K562 (cell line): ENCODE data around the gene MSANTD1. TPM values are rescaled to one million over a fixed set of nuclear protein-coding genes. Genes with fewer than 3 reads are reported as not detected.

Experiments used
- ATAC-seq: fragments of 200-7000 bp; cut with Tn5 transposase; 3 replicates; pipeline ENCODE4 v1.9.1; 2020; ENCODE audit warnings: moderate library complexity
- BruUV-seq: library from RNA; stranded (reverse); fragments of 400-500 nt; replicated peaks from 2 replicates; lab custom pipeline; 2021; lab: Mats Ljungman, UMichigan
- CTCF ChIA-PET: fragments of 300-600 bp; formaldehyde crosslinking; extraction: SDS; loops from one replicate; lab custom pipeline; 2021; ENCODE audit warnings: low intra/inter-chr PET ratio; lab: Yijun Ruan, JAX
- POLR2A ChIA-PET: fragments of 300-600, 350-650 bp; sonication (Branson Sonifier 250); formaldehyde crosslinking; extraction: SDS; loops from one replicate; lab custom pipeline; 2021; ENCODE audit warnings: antibody characterized with exemption, inconsistent platforms; lab: Yijun Ruan, JAX
- DNase-seq, 4 experiments: peaks; one replicate each; pipeline versions ENCODE4 v3.0.0 to v3.0.0-alpha.2; 2011 to 2018; ENCODE audit warnings: low spot score in 3 of 4, mixed read lengths in 3 of 4; ENCODE audit errors: extremely low read depth in 1 of 4
- FAIRE-seq: peaks from 2 replicates; lab custom pipeline; 2011; peaks lifted over from hg19 to GRCh38; lab: Jason Lieb, UNC
- H2AFZ ChIP-seq: 2 replicates; pipeline ENCODE4 v1.6.0; 2011; ENCODE audit warnings: low read depth, low read length, control low read depth, inconsistent platforms
- H3K27ac ChIP-seq: fragments of 200-600 bp; 3 replicates; pipeline ENCODE4 v1.8.0; 2011; ENCODE audit warnings: low read depth, mild to moderate bottlenecking, control low read depth, inconsistent platforms, low read length, moderate library complexity, mixed read lengths; ENCODE audit errors: extremely low read depth
- H3K27me3 ChIP-seq, 2 experiments: fragments of 300-600 bp in 1 of 2; 2 replicates in 1 of 2; 3 replicates in 1 of 2; pipeline versions ENCODE4 v1.6.0 to v1.8.0; 2011; ENCODE audit warnings: inconsistent platforms in 2 of 2, low read length in 2 of 2, mild to moderate bottlenecking in 1 of 2, mixed read lengths in 1 of 2, moderate library complexity in 1 of 2; ENCODE audit not compliant: control insufficient read depth in 2 of 2, insufficient read depth in 2 of 2
- H3K36me3 ChIP-seq: fragments of 300-600 bp; 3 replicates; pipeline ENCODE4 v1.8.0; 2011; ENCODE audit warnings: mild to moderate bottlenecking, low read length, inconsistent platforms; ENCODE audit not compliant: control insufficient read depth, insufficient read depth
- H3K4me1 ChIP-seq, 2 experiments: fragments of 200-600 bp in 1 of 2; replicated peaks in 1 of 2; 2 replicates in 1 of 2; 3 replicates in 1 of 2; pipeline versions ENCODE4 v1.5.1 to v1.8.0; 2011; ENCODE audit warnings: inconsistent platforms in 2 of 2, low read length in 2 of 2, mild to moderate bottlenecking in 1 of 2, mixed read lengths in 1 of 2, moderate library complexity in 1 of 2; ENCODE audit not compliant: control insufficient read depth in 2 of 2, insufficient read depth in 2 of 2
- H3K4me2 ChIP-seq: 2 replicates; pipeline ENCODE4 v1.6.1; 2011; ENCODE audit warnings: low read length, control low read depth, inconsistent platforms, mixed read lengths; ENCODE audit not compliant: insufficient read depth
- H3K4me3 ChIP-seq: fragments of 200-600 bp; sonication (generic), shearing (Covaris generic); 2 replicates; pipeline ENCODE4 v1.5.1; 2016; ENCODE audit warnings: control low read depth, inconsistent platforms
- H3K79me2 ChIP-seq: fragments of 200-600 bp; 3 replicates; pipeline ENCODE4 v1.8.0; 2011; ENCODE audit warnings: low read length, inconsistent platforms; ENCODE audit not compliant: control insufficient read depth, insufficient read depth
- H3K9ac ChIP-seq, 2 experiments: 2 replicates each; pipeline versions ENCODE4 v1.6.0 to v1.6.1; 2011; ENCODE audit warnings: low read depth in 2 of 2, low read length in 2 of 2, control low read depth in 1 of 2, inconsistent platforms in 1 of 2, mild to moderate bottlenecking in 1 of 2, mixed read lengths in 1 of 2; ENCODE audit not compliant: insufficient read depth in 1 of 2
- H3K9me1 ChIP-seq: one replicate; pipeline ENCODE4 v1.6.0; 2011; ENCODE audit warnings: inconsistent platforms, mild to moderate bottlenecking, low read length, moderate library complexity; ENCODE audit not compliant: control insufficient read depth, insufficient read depth
- H3K9me3 ChIP-seq: replicated peaks from 2 replicates; pipeline ENCODE4 v1.5.1; 2011; ENCODE audit warnings: low read depth, low read length, inconsistent platforms; ENCODE audit not compliant: control insufficient read depth, insufficient read depth
- H4K20me1 ChIP-seq: replicated peaks from 2 replicates; pipeline ENCODE4 v1.6.1; 2011; ENCODE audit warnings: low read length, inconsistent platforms, mixed read lengths; ENCODE audit not compliant: control insufficient read depth, insufficient read depth
- HEY1 ChIP-seq: fragments of 250-450 bp; sonication (Bioruptor Pico); IDR thresholded peaks from 2 replicates; pipeline ENCODE4 v1.5.0; 2020; ENCODE audit warnings: mild to moderate bottlenecking, moderate library complexity, borderline replicate concordance
- OTX1 ChIP-seq: fragments of 450-650 bp; formaldehyde crosslinking; IDR thresholded peaks from 2 replicates; pipeline ENCODE4 v1.4.0; 2022; ENCODE audit warnings: mild to moderate bottlenecking
- RNF2 ChIP-seq: sonication (generic); IDR thresholded peaks from 2 replicates; pipeline ENCODE4 v1.6.1; 2016
- STAG1 ChIP-seq: sonication (generic); formaldehyde crosslinking; IDR thresholded peaks from 2 replicates; pipeline ENCODE4 v1.5.0; 2020; ENCODE audit warnings: missing genetic modification reagents, borderline replicate concordance
- ZNF212 ChIP-seq: fragments of 450-650 bp; formaldehyde crosslinking; IDR thresholded peaks from 2 replicates; pipeline ENCODE4 v1.4.0; 2020; ENCODE audit warnings: mild to moderate bottlenecking
- WGBS: fragments of 100-300 bp; shearing (Covaris generic); methylation state at CpG from one replicate; pipeline ENCODE4 v1.1.6; 2016; ENCODE audit warnings: low coverage, mixed read lengths; ENCODE audit not compliant: insufficient coverage; ENCODE audit errors: missing lambda C conversion rate; 5-methylcytosine and 5-hydroxymethylcytosine counted together
- in situ Hi-C: fragments of 300-500 bp; cut with MboI; formaldehyde crosslinking; loops from 4 replicates; pipeline ENCODE4 v1.15.0; 2018; ENCODE audit warnings: inconsistent platforms, mixed read lengths
- intact Hi-C: fragments of 100-400 bp; cut with micrococcal nuclease; formaldehyde crosslinking; loops from 2 replicates; pipeline ENCODE4 v1.14.2; 2022
- polyA plus RNA-seq, 8 experiments: library from polyadenylated mRNA; depleted of rRNA in 4 of 8; stranded (reverse) in 5 of 8; unstranded in 3 of 8; fragments of >200 nt; fragmentation: Nextera tagmentation in 2 of 8; fragmentation: Illumina TruSeq in 1 of 8; extraction: Ambion mirVana in 2 of 8; extraction: Trizol in 1 of 8; gene quantifications; 2 replicates each; pipeline versions ENCODE4 v1.2.1 to v1.2.3, GENCODE V29; 2011 to 2014; ENCODE audit warnings: inconsistent platforms in 1 of 8, missing spikeins in 1 of 8
- total RNA-seq, 7 experiments: library from RNA; depleted of rRNA in 6 of 7; stranded (reverse); fragments of >200 nt in 6 of 7; fragmentation: Illumina TruSeq in 2 of 7; extraction: Trizol in 2 of 7; gene quantifications; 2 replicates each; pipeline versions ENCODE4 v1.2.1 to v1.2.3, GENCODE V29; 2011 to 2021; ENCODE audit warnings: low replicate concordance in 1 of 7
- TF ChIP-seq, protein P1 (sequence below): fragments of 200-600 bp; sonication (generic); IDR thresholded peaks from one replicate; pipeline ENCODE4 v1.6.1; 2012; ENCODE audit warnings: mild to moderate bottlenecking, low read depth, low read length, inconsistent platforms
- TF ChIP-seq, protein P2 (sequence below): sonication (generic); formaldehyde crosslinking; IDR thresholded peaks from 2 replicates; pipeline ENCODE4 v1.9.0; 2022; ENCODE audit warnings: mild to moderate bottlenecking, missing genetic modification reagents

The MSANTD1 gene
- total and polyA plus RNA-seq, 9 of the 15 experiments (the other 6 are each of a cell fraction or from before 2014, with no cell fraction given): 0.04 to 0.09 (median 0.07) TPM; not detected in 6

DNA sequence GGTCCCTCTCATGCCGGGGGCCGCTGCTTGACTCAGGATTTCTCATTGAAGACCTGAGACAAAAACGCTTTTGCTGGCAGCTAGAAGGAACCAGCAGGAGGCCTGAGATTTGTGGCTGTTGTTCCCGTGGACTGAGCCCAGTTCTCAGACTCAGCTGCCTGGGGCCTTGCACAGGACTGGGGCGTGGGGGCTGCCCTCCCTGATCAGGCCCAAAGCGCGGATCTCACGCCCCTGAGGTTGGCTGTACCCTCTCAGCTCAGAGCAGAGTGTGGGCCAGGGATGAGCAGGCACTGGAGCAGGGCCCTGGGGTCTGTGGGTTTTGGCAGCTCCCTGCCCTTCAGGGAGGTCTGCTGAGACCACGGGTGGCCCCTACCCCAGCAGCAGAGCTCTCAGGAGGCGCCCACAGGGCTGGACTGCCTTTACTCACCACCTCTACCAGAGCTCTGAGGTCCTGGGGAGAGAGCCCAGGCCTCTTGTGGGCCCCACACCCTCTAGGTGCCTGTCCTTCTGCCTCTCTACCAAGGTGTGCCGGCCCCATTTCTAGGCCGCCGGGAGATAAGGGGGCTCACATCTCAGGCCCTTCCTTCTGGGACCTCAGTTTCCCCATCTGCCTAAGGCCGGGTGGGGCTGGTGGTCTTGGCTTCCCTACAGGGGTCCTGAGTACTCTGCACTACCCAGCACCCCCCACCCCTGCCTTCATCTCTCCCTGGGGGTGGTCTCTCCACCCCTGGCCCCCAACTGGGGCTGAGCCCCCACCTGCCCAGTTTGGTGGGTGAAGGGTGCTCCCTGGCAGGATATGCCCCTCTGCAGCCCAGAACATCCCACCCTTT is 5.6 kb downstream of the MSANTD1 start:
- ChIA-PET CTCF (no interaction called here), POLR2A (interaction anchor here (0.6 kb wide), 1 partner anchor 114 kb away, joined by 3 read pairs; no protein-coding TSS in a partner anchor)
- BruUV-seq: no TSS peak
- TF ChIP-seq RNF2: no peak
- TF ChIP-seq HEY1 (CRISPR knock-in tag): no peak
- TF ChIP-seq, protein P1, sequence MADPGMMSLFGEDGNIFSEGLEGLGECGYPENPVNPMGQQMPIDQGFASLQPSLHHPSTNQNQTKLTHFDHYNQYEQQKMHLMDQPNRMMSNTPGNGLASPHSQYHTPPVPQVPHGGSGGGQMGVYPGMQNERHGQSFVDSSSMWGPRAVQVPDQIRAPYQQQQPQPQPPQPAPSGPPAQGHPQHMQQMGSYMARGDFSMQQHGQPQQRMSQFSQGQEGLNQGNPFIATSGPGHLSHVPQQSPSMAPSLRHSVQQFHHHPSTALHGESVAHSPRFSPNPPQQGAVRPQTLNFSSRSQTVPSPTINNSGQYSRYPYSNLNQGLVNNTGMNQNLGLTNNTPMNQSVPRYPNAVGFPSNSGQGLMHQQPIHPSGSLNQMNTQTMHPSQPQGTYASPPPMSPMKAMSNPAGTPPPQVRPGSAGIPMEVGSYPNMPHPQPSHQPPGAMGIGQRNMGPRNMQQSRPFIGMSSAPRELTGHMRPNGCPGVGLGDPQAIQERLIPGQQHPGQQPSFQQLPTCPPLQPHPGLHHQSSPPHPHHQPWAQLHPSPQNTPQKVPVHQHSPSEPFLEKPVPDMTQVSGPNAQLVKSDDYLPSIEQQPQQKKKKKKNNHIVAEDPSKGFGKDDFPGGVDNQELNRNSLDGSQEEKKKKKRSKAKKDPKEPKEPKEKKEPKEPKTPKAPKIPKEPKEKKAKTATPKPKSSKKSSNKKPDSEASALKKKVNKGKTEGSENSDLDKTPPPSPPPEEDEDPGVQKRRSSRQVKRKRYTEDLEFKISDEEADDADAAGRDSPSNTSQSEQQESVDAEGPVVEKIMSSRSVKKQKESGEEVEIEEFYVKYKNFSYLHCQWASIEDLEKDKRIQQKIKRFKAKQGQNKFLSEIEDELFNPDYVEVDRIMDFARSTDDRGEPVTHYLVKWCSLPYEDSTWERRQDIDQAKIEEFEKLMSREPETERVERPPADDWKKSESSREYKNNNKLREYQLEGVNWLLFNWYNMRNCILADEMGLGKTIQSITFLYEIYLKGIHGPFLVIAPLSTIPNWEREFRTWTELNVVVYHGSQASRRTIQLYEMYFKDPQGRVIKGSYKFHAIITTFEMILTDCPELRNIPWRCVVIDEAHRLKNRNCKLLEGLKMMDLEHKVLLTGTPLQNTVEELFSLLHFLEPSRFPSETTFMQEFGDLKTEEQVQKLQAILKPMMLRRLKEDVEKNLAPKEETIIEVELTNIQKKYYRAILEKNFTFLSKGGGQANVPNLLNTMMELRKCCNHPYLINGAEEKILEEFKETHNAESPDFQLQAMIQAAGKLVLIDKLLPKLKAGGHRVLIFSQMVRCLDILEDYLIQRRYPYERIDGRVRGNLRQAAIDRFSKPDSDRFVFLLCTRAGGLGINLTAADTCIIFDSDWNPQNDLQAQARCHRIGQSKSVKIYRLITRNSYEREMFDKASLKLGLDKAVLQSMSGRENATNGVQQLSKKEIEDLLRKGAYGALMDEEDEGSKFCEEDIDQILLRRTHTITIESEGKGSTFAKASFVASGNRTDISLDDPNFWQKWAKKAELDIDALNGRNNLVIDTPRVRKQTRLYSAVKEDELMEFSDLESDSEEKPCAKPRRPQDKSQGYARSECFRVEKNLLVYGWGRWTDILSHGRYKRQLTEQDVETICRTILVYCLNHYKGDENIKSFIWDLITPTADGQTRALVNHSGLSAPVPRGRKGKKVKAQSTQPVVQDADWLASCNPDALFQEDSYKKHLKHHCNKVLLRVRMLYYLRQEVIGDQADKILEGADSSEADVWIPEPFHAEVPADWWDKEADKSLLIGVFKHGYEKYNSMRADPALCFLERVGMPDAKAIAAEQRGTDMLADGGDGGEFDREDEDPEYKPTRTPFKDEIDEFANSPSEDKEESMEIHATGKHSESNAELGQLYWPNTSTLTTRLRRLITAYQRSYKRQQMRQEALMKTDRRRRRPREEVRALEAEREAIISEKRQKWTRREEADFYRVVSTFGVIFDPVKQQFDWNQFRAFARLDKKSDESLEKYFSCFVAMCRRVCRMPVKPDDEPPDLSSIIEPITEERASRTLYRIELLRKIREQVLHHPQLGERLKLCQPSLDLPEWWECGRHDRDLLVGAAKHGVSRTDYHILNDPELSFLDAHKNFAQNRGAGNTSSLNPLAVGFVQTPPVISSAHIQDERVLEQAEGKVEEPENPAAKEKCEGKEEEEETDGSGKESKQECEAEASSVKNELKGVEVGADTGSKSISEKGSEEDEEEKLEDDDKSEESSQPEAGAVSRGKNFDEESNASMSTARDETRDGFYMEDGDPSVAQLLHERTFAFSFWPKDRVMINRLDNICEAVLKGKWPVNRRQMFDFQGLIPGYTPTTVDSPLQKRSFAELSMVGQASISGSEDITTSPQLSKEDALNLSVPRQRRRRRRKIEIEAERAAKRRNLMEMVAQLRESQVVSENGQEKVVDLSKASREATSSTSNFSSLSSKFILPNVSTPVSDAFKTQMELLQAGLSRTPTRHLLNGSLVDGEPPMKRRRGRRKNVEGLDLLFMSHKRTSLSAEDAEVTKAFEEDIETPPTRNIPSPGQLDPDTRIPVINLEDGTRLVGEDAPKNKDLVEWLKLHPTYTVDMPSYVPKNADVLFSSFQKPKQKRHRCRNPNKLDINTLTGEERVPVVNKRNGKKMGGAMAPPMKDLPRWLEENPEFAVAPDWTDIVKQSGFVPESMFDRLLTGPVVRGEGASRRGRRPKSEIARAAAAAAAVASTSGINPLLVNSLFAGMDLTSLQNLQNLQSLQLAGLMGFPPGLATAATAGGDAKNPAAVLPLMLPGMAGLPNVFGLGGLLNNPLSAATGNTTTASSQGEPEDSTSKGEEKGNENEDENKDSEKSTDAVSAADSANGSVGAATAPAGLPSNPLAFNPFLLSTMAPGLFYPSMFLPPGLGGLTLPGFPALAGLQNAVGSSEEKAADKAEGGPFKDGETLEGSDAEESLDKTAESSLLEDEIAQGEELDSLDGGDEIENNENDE: no peak
- no peak for TF ChIP-seq ZNF212
- TF ChIP-seq STAG1: no peak
- TF ChIP-seq, protein P2, sequence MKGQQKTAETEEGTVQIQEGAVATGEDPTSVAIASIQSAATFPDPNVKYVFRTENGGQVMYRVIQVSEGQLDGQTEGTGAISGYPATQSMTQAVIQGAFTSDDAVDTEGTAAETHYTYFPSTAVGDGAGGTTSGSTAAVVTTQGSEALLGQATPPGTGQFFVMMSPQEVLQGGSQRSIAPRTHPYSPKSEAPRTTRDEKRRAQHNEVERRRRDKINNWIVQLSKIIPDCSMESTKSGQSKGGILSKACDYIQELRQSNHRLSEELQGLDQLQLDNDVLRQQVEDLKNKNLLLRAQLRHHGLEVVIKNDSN (CRISPR knock-in tag): no peak
- no peak for TF ChIP-seq OTX1 (CRISPR knock-in tag)

More for the DNA sequence above, 5.6 kb downstream of the MSANTD1 start:
- H2AFZ ChIP-seq: no peak overlapping the region
- peak; percentile 12 for ATAC-seq
- intact Hi-C loops (no loop called here), in situ Hi-C loops (no loop called here)
- no peaks in the 10 kb centered on the region for H3K36me3 ChIP-seq
- 0 out of 4 replicates have a peak overlapping the region, but pooled peaks of 1 of the 2 experiments have one; percentile 14 for H3K9ac ChIP-seq
- no peaks in the 10 kb centered on the region for H3K9me1 ChIP-seq
- no peak overlapping the region for H3K4me3 ChIP-seq
- peaks cover 8% of the 10 kb centered on the region; the same call in 1 of the 2 replicates for H4K20me1 ChIP-seq
- DNase-seq: no peak
- no peak overlapping the region for H3K4me2 ChIP-seq
- no peak overlapping the region for H3K27ac ChIP-seq
- H3K9me3 ChIP-seq: no peaks in the 10 kb centered on the region
- peaks cover 30 to 63% of the 10 kb centered on the region in 2 experiments for H3K27me3 ChIP-seq
- H3K4me1 ChIP-seq: peaks cover 0 to 41% of the 10 kb centered on the region in 2 experiments; a peak in 2 of 5 replicates
- FAIRE-seq: no peak
- H3K79me2 ChIP-seq: no peaks in the 10 kb centered on the region
- 10% methylated on average over 13 of the region's 14 CpGs for WGBS
